Bladder microvascular endothelial cell (primary cell): ENCODE results near the gene PDXP. TPM values are rescaled to one million over a fixed set of nuclear protein-coding genes. Genes with fewer than 3 reads are reported as not detected.

Source experiments
- total RNA-seq: library from RNA; depleted of rRNA; stranded (reverse); fragments of >200 nt; gene quantifications from 2 replicates; pipeline ENCODE4 v1.2.3, GENCODE V29; 2014

Gene PDXP
- total RNA-seq = 4.9 and 8.4 TPM in 2 replicates

DNA sequence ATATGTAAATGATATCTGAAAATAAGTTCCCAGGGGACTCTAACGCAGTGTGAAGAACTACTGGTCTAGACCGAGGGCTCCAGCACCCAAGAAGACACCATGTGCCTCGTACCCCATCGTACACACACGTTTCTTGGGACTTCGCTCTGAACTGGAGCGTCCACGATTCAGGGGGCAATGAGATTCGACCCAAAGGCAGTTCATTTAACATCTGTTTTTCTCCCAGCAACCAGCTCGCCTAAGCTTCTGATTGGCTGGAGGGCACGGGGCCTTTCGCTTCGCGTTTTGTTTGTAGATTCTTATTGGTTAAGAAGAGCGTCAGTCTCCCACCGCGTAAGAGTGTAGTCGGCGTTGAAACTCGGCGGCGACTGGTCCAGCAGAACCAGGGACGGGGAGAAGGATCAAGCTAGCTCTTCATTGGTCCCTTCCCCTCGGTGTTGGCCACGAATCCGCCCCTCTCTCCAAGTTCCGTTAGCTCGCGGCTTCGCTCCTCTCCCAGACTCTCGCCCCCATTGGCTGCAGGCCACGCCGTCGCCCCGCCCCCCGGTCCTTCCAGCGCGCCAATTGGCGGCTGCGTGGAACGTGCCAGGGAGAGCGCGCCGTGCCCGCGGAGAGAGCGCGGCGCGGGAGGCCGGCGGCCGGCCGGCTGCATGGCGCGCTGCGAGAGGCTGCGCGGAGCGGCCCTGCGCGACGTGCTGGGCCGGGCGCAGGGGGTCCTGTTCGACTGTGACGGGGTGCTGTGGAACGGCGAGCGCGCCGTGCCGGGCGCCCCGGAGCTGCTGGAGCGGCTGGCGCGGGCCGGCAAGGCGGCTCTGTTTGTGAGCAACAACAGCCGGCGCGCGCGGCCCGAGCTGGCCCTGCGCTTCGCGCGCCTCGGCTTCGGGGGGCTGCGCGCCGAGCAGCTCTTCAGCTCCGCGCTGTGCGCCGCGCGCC is at the start of gene PDXP:
Gene PDXP, plus strand, starts transcription at position 591 of the 933 bp plus-strand sequence. Its CDS starts 60 bp downstream, at position 651.

DNA sequence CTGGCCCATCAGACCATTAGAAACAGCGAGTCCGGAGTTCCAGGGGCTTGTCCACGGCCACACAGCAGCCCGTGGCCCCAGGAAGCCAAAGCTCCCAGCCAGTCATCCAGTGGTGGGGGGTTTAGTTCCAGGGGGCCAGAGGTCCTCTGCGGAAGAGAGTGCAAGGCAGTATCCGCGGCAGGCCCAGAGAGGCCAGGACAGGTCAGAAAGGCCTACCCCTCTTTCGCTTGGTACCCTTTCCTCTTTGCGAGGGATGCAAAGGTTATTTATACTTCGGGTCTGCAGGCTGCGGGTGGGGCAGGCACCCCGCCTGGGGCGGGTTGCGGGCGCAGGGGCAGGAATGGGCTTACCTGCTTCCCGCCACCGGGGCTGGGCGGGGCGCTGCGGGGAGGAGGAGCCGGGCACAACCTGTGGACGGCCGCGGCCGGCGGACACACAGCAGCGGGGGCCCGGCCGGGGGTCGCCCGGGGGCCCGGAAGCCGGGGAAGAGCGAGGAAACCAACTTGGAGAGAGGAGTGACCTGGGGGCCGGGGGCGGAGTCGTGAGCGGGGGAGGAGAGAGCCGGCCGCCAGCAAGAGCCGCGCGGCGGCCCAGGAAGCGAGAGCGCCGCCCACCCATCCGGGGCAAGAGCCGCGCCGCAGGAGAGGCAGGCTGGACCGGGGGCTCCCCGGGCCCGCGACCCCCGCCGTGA is 19.3 kb upstream of the PDXP start, which contains the start of gene SH3BP1:
Gene SH3BP1, plus strand, starts transcription at position 600 of the 691 bp plus-strand sequence. CDS start 119 bp downstream, outside the sequence.

GRCh38 chr22:37674951-37675929 is 16.7 kb downstream of the PDXP start, which contains the start of gene LGALS1:
LGALS1 (plus strand) TSS chr22:37675636; CDS start chr22:37675703, 67 bp downstream.

DNA sequence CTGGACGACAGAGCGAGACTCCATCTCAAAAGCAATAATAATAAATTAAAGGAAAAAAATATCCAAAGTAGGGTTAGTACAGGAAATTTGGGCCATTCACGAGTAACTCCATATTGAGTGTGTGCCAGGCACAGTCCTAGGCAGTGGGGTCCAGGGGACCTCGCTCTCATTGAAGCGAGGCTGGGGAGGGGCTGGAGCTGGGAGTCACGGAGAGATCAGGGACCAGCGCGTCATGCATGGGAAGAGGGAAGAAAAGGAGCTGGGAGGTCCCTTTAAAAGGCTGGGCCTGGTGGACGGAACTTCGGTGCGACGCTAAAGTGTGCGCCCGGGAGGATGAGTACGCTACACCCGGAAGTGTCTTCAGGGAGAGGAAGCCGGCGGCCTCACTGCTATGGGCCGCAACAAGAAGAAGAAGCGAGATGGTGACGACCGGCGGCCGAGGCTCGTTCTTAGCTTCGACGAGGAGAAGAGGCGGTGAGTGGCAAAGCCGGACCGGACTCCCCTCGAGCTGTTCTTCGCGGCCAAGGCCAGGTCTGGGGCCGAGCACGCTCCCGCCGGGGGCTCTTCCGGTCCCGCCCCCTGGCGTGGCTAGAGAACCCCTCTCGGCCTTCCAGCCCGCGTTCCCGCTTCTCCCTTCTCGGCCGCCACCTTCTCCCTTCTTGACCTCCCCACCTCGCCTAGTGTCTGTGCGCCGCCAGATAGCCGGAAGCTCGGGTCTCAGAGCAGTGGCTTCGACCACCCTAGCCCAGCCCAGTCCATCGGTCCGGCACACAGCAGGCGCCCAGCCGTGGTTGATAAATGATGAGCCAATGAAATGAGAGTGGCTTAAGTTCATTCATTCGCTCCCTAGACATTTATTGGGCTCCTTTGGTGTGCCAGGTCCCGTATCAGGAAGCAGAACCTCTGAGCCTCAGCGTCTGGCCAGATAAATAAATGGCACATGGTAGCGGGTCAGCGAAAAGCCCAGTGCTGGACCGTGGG is 27.8 kb downstream of the PDXP start, which contains the start of gene NOL12:
Gene NOL12, plus strand, starts transcription at position 342 of the 981 bp plus-strand sequence. Its CDS starts 50 bp downstream, at position 392.

DNA sequence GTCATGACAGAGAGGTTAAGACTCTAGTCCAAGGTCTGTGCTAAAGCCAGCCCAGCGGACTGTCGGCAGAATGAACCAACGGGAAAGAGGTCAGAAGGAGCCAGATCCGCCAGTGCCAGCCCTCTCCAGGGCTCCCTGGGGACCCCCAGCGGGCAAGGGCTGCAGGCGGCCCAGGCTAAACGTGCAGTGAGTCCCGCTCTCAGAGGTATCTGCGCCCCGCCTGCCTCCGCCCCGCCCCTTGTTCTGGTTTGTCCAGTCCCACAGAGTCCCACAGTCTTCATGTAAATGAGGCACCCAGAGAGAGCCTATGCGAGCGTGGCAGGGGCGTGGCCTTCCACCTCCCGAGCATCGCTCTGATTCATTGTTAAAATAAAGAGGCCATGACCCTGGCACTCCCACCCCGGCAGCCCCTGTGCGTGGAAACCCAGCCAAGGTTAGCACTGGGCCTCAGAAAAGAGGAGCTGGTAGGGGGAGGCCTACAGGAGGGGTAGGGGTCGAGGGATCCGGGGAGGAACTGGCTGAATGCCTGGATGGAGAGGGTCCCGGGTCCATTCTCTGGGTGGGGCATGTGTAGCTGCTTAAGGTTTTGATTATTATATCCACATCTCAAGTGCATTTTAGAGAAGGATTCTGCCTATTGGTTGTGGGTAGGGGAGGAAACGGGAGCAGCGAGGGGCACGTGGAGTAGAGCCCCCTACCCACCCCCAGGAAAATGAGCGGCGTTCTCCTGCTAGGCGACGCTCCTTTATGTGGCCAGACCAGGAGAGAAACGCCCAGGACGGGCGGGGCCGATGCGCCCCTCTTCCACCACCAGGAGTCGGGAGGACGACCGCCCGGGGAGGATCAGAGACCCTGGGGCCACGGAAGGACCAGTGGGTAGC is 38.4 kb downstream of the PDXP start, which contains the start of gene TRIOBP:
Gene TRIOBP, plus strand, starts transcription at position 392 of the 881 bp plus-strand sequence. CDS start 4,318 bp downstream, outside the sequence.

Other genes with a start within 250 kb of the PDXP start
- gene ELFN2, start 231.2 kb upstream of the PDXP start, total RNA-seq = under 0.01 and 0.06 TPM in 2 replicates
- gene MFNG, start 172.3 kb upstream of the PDXP start, total RNA-seq = 82.4 and 129 TPM in 2 replicates
- 29.6 and 37.2 TPM in 2 replicates for gene CARD10, start 139.3 kb upstream of the PDXP start, total RNA-seq
- 13.3 and 18.5 TPM in 2 replicates for gene CDC42EP1, start 98.2 kb upstream of the PDXP start, total RNA-seq
- not detected in 2 replicates for gene LGALS2, start 78.6 kb upstream of the PDXP start, total RNA-seq
- gene GGA1, start 49.9 kb upstream of the PDXP start, total RNA-seq = 25.4 and 50.4 TPM in 2 replicates
- 0.16 and 1.8 TPM in 2 replicates for gene SH3BP1, start 19.1 kb upstream of the PDXP start, total RNA-seq
- gene LGALS1, start 16.9 kb downstream of the PDXP start, total RNA-seq = 4,257 and 8,992 TPM in 2 replicates
- gene NOL12, start 27.6 kb downstream of the PDXP start, total RNA-seq = 23.2 and 26.6 TPM in 2 replicates
- 85.0 and 210 TPM in 2 replicates for gene TRIOBP, start 38.3 kb downstream of the PDXP start, total RNA-seq
- gene GCAT, start 149.2 kb downstream of the PDXP start, total RNA-seq = 14.2 and 34.6 TPM in 2 replicates
- not detected in 2 replicates for gene GALR3, start 164.7 kb downstream of the PDXP start, total RNA-seq
- 17.2 and 25.2 TPM in 2 replicates for gene ANKRD54, start 185.6 kb downstream of the PDXP start, total RNA-seq
- 235 and 342 TPM in 2 replicates for gene EIF3L, start 190.7 kb downstream of the PDXP start, total RNA-seq
- gene MICALL1, start 247.6 kb downstream of the PDXP start, total RNA-seq = 22.3 and 71.9 TPM in 2 replicates